Ovary (tissue), 3 donors: ENCODE data around the gene EFCAB13.

Experiments used
- CTCF ChIP-seq, 3 donors: fragments of 450-650 bp in 2 of 3; fragments of 200-600 bp in 1 of 3; IDR thresholded peaks; one replicate each; pipeline versions ENCODE4 v1.5.1 to v1.8.0; 2016 to 2022; ENCODE audit warnings: antibody characterized with exemption in 3 of 3, mild to moderate bottlenecking in 1 of 3
- POLR2A ChIP-seq: fragments of 450-650 bp; IDR thresholded peaks from one replicate; pipeline ENCODE4 v1.6.1; 2017; ENCODE audit warnings: antibody characterized with exemption, mild to moderate bottlenecking, moderate library complexity
- donor health status: DM: no; HTN: no; CAD: no.

- TF ChIP-seq CTCF (IDR thresholded peaks at IDR 0.05): no peak
- no peak for TF ChIP-seq POLR2A
These were observed 37.4 kb upstream of the EFCAB13 start for GRCh38 chr17:47286198-47286914.
